Stimulated activated naive CD4-positive, alpha-beta T cell treated with Interleukin-2 at 50 U/mL for 16 hours (primary cell): ENCODE measurements around the gene TEAD1.
"Not testable (repeated sequence)": the region's sequence is repeated elsewhere in the genome, so short reads cannot be mapped to it uniquely, and the experiment has no call there.

Experiments used
- DNase-seq: peaks from one replicate; lab custom pipeline; 2025; lab: John Stamatoyannopoulos, UW

Gene TEAD1

GRCh38 chr11:12737024-12737423, 62.8 kb downstream of the TEAD1 start:
- no peak for DNase-seq

- no peak for DNase-seq
Observed at GRCh38 chr11:12741671-12742216, 67.5 kb downstream of the TEAD1 start.

GRCh38 chr11:12743834-12744449, 69.7 kb downstream of the TEAD1 start:
- no peak for DNase-seq

- DNase-seq, result no peak
Observed at GRCh38 chr11:12744826-12745502, 70.7 kb downstream of the TEAD1 start.

GRCh38 chr11:12745787-12746186, 71.6 kb downstream of the TEAD1 start:
- no peak for DNase-seq

GRCh38 chr11:12746593-12747097, 72.4 kb downstream of the TEAD1 start:
- DNase-seq, result no peak

GRCh38 chr11:12748561-12748960, 74.3 kb downstream of the TEAD1 start:
- no peak for DNase-seq

GRCh38 chr11:12749442-12749841, 75.2 kb downstream of the TEAD1 start:
- DNase-seq, result no peak

- no peak for DNase-seq
Observed at GRCh38 chr11:12750181-12750580, 76.0 kb downstream of the TEAD1 start.

- DNase-seq, result no peak
Observed at GRCh38 chr11:12752868-12753524, 78.8 kb downstream of the TEAD1 start.

- no peak for DNase-seq
Observed at GRCh38 chr11:12754021-12754420, 79.8 kb downstream of the TEAD1 start.

- no peak for DNase-seq
Observed at GRCh38 chr11:12754582-12755234, 80.5 kb downstream of the TEAD1 start.

GRCh38 chr11:12755510-12756453, 81.6 kb downstream of the TEAD1 start:
- DNase-seq, result no peak

- no peak for DNase-seq
Observed at GRCh38 chr11:12756454-12756806, 82.2 kb downstream of the TEAD1 start.

GRCh38 chr11:12756867-12757266, 82.6 kb downstream of the TEAD1 start:
- DNase-seq, result no peak

- DNase-seq, result no peak
Observed at GRCh38 chr11:12757416-12757815, 83.2 kb downstream of the TEAD1 start.

- DNase-seq, result not testable (repeated sequence)
Observed at GRCh38 chr11:12758117-12758516, 83.9 kb downstream of the TEAD1 start.

- DNase-seq, result no peak
Observed at GRCh38 chr11:12761029-12761428, 86.8 kb downstream of the TEAD1 start.

- no peak for DNase-seq
Observed at GRCh38 chr11:12762278-12762677, 88.1 kb downstream of the TEAD1 start.

GRCh38 chr11:12762696-12763324, 88.6 kb downstream of the TEAD1 start:
- no peak for DNase-seq
